HAP-1 (cell line): ENCODE measurements around the gene LPCAT2.

ENCODE experiments used
- DNase-seq, 2 experiments: peaks; one replicate each; pipeline ENCODE4 v3.0.0-alpha.2; 2016 to 2020; ENCODE audit warnings: low spot score in 2 of 2
- H3K27me3 ChIP-seq: fragments of 250-450 bp; sonication (Bioruptor Pico); 2 replicates; pipeline ENCODE4 v1.5.1; 2020; ENCODE audit warnings: low read depth, mild to moderate bottlenecking, moderate library complexity
- H3K36me3 ChIP-seq: fragments of 250-450 bp; sonication (Bioruptor Pico); replicated peaks from 2 replicates; pipeline ENCODE4 v1.5.1; 2020; ENCODE audit warnings: mild to moderate bottlenecking
- H3K4me1 ChIP-seq: fragments of 250-450 bp; sonication (Bioruptor Pico); 2 replicates; pipeline ENCODE4 v1.5.1; 2020; ENCODE audit warnings: mild to moderate bottlenecking
- H3K4me3 ChIP-seq: fragments of 250-450 bp; sonication (Bioruptor Pico); 2 replicates; pipeline ENCODE4 v1.5.1; 2020; ENCODE audit warnings: mild to moderate bottlenecking, moderate library complexity
- H3K9me3 ChIP-seq: fragments of 250-450 bp; sonication (Bioruptor Pico); 2 replicates; pipeline ENCODE4 v1.5.1; 2020; ENCODE audit warnings: mild to moderate bottlenecking, moderate library complexity
- in situ Hi-C: fragments of 300-500 bp; cut with MboI; formaldehyde crosslinking; loops from 3 replicates; pipeline ENCODE4 v1.14.3; 2020; ENCODE audit warnings: low sequenced_read_pairs, inconsistent platforms, mixed read lengths

Gene LPCAT2

GRCh38 chr16:55508941-55509931 is at the start of gene LPCAT2:
LPCAT2 (plus strand) TSS chr16:55509072; CDS start chr16:55509182, 110 bp downstream.
- in situ Hi-C loops: no loop called here
- H3K9me3 ChIP-seq: 0 out of 2 replicates have a peak, but pooled peaks cover 4% of the 10 kb centered on the region
- no peaks in the 10 kb centered on the region for H3K36me3 ChIP-seq
- H3K27me3 ChIP-seq: no peaks in the 10 kb centered on the region
- peak within 1 kb of the TSS; percentile 60 for H3K4me3 ChIP-seq
- H3K4me1 ChIP-seq: no peaks in the 10 kb centered on the region
- peak; percentile 75 to 92 for DNase-seq

GRCh38 chr16:55462241-55462640 is 46.6 kb upstream of the LPCAT2 start:
- Histone ChIP-seq H3K4me3 (no peak overlapping the region), H3K27me3 (no peaks in the 10 kb centered on the region)
- in situ Hi-C loops: loop anchor here (10.0 kb wide), 2 partner anchors 383 to 853 kb away; no protein-coding TSS in a partner anchor

GRCh38 chr16:55464375-55464774 is 44.5 kb upstream of the LPCAT2 start:
- DNase-seq: no peak
- in situ Hi-C loops: loop anchor here (10.0 kb wide), 2 partner anchors 380 to 850 kb away; no protein-coding TSS in a partner anchor
- Histone ChIP-seq H3K4me1 (no peaks in the 10 kb centered on the region), H3K36me3 (no peaks in the 10 kb centered on the region), H3K9me3 (no peaks in the 10 kb centered on the region), H3K27me3 (no peaks in the 10 kb centered on the region), H3K4me3 (no peak overlapping the region)

More at GRCh38 chr16:55462241-55462640, 46.6 kb upstream of the LPCAT2 start:
- no peak for DNase-seq
- Histone ChIP-seq H3K36me3 (no peaks in the 10 kb centered on the region), H3K9me3 (no peaks in the 10 kb centered on the region), H3K4me1 (no peaks in the 10 kb centered on the region)

GRCh38 chr16:55465077-55465896 is 43.6 kb upstream of the LPCAT2 start:
- Histone ChIP-seq H3K4me1 (no peaks in the 10 kb centered on the region), H3K9me3 (no peaks in the 10 kb centered on the region), H3K27me3 (no peaks in the 10 kb centered on the region), H3K4me3 (no peak overlapping the region), H3K36me3 (no peaks in the 10 kb centered on the region)
- in situ Hi-C loops: loop anchor here (5.0 to 10.0 kb wide), 4 partner anchors 82 to 850 kb away; no protein-coding TSS in a partner anchor
- peak; percentile 62 to 92 for DNase-seq

- Histone ChIP-seq H3K27me3 (no peaks in the 10 kb centered on the region), H3K36me3 (no peaks in the 10 kb centered on the region), H3K4me3 (no peak overlapping the region), H3K4me1 (no peaks in the 10 kb centered on the region), H3K9me3 (no peaks in the 10 kb centered on the region)
- DNase-seq: no peak
- in situ Hi-C loops: loop anchor here (5.0 to 10.0 kb wide), 4 partner anchors 81 to 849 kb away; no protein-coding TSS in a partner anchor
Observed at GRCh38 chr16:55466209-55466608, 42.7 kb upstream of the LPCAT2 start.

GRCh38 chr16:55467898-55468297 is 41.0 kb upstream of the LPCAT2 start:
- in situ Hi-C loops: loop anchor here (5.0 to 10.0 kb wide), 4 partner anchors 79 to 847 kb away; no protein-coding TSS in a partner anchor
- H3K27me3 ChIP-seq: no peaks in the 10 kb centered on the region
- no peak for DNase-seq
- no peaks in the 10 kb centered on the region for H3K36me3 ChIP-seq
- no peaks in the 10 kb centered on the region for H3K4me1 ChIP-seq
- H3K9me3 ChIP-seq: no peaks in the 10 kb centered on the region
- H3K4me3 ChIP-seq: no peak overlapping the region

GRCh38 chr16:55468352-55468990 is 40.4 kb upstream of the LPCAT2 start:
- H3K4me1 ChIP-seq: no peaks in the 10 kb centered on the region
- H3K4me3 ChIP-seq: no peak overlapping the region
- H3K27me3 ChIP-seq: no peaks in the 10 kb centered on the region
- H3K9me3 ChIP-seq: no peaks in the 10 kb centered on the region
- no peaks in the 10 kb centered on the region for H3K36me3 ChIP-seq
- no peak for DNase-seq
- in situ Hi-C loops: loop anchor here (5.0 to 10.0 kb wide), 4 partner anchors 79 to 846 kb away; no protein-coding TSS in a partner anchor

- no peaks in the 10 kb centered on the region for H3K9me3 ChIP-seq
- no peaks in the 10 kb centered on the region for H3K27me3 ChIP-seq
- no peak overlapping the region for H3K4me3 ChIP-seq
- DNase-seq: no peak
- in situ Hi-C loops: loop anchor here (5.0 to 10.0 kb wide), 4 partner anchors 77 to 845 kb away; no protein-coding TSS in a partner anchor
- H3K4me1 ChIP-seq: no peaks in the 10 kb centered on the region
- no peaks in the 10 kb centered on the region for H3K36me3 ChIP-seq
Observed at GRCh38 chr16:55469821-55470532, 38.9 kb upstream of the LPCAT2 start.

GRCh38 chr16:55470533-55471371 is 38.1 kb upstream of the LPCAT2 start:
- H3K4me3 ChIP-seq: no peak overlapping the region
- no peaks in the 10 kb centered on the region for H3K27me3 ChIP-seq
- H3K36me3 ChIP-seq: no peaks in the 10 kb centered on the region
- in situ Hi-C loops: no loop called here
- DNase-seq: no peak
- no peaks in the 10 kb centered on the region for H3K4me1 ChIP-seq
- no peaks in the 10 kb centered on the region for H3K9me3 ChIP-seq

GRCh38 chr16:55471448-55472097 is 37.3 kb upstream of the LPCAT2 start:
- no peaks in the 10 kb centered on the region for H3K27me3 ChIP-seq
- no peaks in the 10 kb centered on the region for H3K36me3 ChIP-seq
- H3K4me1 ChIP-seq: no peaks in the 10 kb centered on the region
- H3K9me3 ChIP-seq: no peaks in the 10 kb centered on the region
- in situ Hi-C loops: no loop called here
- no peak overlapping the region for H3K4me3 ChIP-seq
- DNase-seq: no peak

- in situ Hi-C loops: no loop called here
- peaks cover 6% of the 10 kb centered on the region for H3K27me3 ChIP-seq
Observed at GRCh38 chr16:55473587-55473986, 35.3 kb upstream of the LPCAT2 start.

More at GRCh38 chr16:55473587-55473986, 35.3 kb upstream of the LPCAT2 start:
- Histone ChIP-seq H3K36me3 (no peaks in the 10 kb centered on the region), H3K4me3 (no peak overlapping the region), H3K9me3 (no peaks in the 10 kb centered on the region), H3K4me1 (no peaks in the 10 kb centered on the region)
- no peak for DNase-seq
